Chondrocyte (in vitro differentiated cells): Measurements from ENCODE around the gene TMEM196. TPM values are rescaled to one million over a fixed set of nuclear protein-coding genes. Genes with fewer than 3 reads are reported as not detected.

Experiments
- DNase-seq: peaks from one replicate; pipeline ENCODE4 v3.0.0; 2021; ENCODE audit warnings: mixed read lengths, low spot score
- H3K27ac Mint-ChIP-seq: one replicate; pipeline ENCODE4 v1.8.0; 2021; ENCODE audit warnings: mild to moderate bottlenecking, moderate library complexity, mixed read lengths; ENCODE audit not compliant: unreplicated experiment
- H3K27me3 Mint-ChIP-seq: 2 replicates; pipeline ENCODE4 v1.8.0; 2021; ENCODE audit warnings: low read depth, mixed read lengths
- H3K36me3 Mint-ChIP-seq: 2 replicates; pipeline ENCODE4 v1.8.0; 2021; ENCODE audit warnings: low read depth, mixed read lengths
- H3K4me1 Mint-ChIP-seq: 2 replicates; pipeline ENCODE4 v1.8.0; 2021; ENCODE audit warnings: low read depth, mild to moderate bottlenecking, mixed read lengths
- H3K4me3 Mint-ChIP-seq: one replicate; pipeline ENCODE4 v1.8.0; 2021; ENCODE audit warnings: mild to moderate bottlenecking, moderate library complexity, mixed read lengths; ENCODE audit not compliant: unreplicated experiment
- H3K9me3 Mint-ChIP-seq: 2 replicates; pipeline ENCODE4 v1.8.0; 2021; ENCODE audit warnings: low read depth, mixed read lengths
- microRNA-seq: library from miRNA; unstranded; fragments of <30 nt; microRNA quantifications from one replicate; pipeline ENCODE4 v1.2.0, GENCODE V29; 2020; ENCODE audit warnings: borderline number of aligned reads
- total RNA-seq: library from RNA; stranded (reverse); gene quantifications from 3 replicates; pipeline ENCODE4 v1.2.1, GENCODE V29; 2021
- TF ChIP-seq, protein P1 (sequence below): fragments of 200-600 bp; sonication (generic); IDR thresholded peaks from 2 replicates; pipeline ENCODE4 v1.5.0; 2021; ENCODE audit warnings: antibody characterized with exemption, mild to moderate bottlenecking, moderate library complexity

TMEM196 gene
- total RNA-seq, 1 donor from 2014 or later: not detected

GRCh38 chr7:19681596-19681995, 91.8 kb downstream of the TMEM196 start:
- Mint-ChIP-seq H3K4me1 (no peaks in the 10 kb centered on the region), H3K9me3 (peaks cover 9% of the 10 kb centered on the region), H3K36me3 (no peaks in the 10 kb centered on the region), H3K4me3 (no peak overlapping the region), H3K27me3 (no peaks in the 10 kb centered on the region), H3K27ac (no peak overlapping the region)
- DNase-seq: no peak
- TF ChIP-seq, protein P1, sequence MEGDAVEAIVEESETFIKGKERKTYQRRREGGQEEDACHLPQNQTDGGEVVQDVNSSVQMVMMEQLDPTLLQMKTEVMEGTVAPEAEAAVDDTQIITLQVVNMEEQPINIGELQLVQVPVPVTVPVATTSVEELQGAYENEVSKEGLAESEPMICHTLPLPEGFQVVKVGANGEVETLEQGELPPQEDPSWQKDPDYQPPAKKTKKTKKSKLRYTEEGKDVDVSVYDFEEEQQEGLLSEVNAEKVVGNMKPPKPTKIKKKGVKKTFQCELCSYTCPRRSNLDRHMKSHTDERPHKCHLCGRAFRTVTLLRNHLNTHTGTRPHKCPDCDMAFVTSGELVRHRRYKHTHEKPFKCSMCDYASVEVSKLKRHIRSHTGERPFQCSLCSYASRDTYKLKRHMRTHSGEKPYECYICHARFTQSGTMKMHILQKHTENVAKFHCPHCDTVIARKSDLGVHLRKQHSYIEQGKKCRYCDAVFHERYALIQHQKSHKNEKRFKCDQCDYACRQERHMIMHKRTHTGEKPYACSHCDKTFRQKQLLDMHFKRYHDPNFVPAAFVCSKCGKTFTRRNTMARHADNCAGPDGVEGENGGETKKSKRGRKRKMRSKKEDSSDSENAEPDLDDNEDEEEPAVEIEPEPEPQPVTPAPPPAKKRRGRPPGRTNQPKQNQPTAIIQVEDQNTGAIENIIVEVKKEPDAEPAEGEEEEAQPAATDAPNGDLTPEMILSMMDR: no peak

- no peak for DNase-seq
- H3K36me3 Mint-ChIP-seq: no peaks in the 10 kb centered on the region
- no peaks in the 10 kb centered on the region for H3K9me3 Mint-ChIP-seq
- no peak overlapping the region for H3K4me3 Mint-ChIP-seq
- H3K4me1 Mint-ChIP-seq: peaks cover 10% of the 10 kb centered on the region
- no peak overlapping the region for H3K27ac Mint-ChIP-seq
- TF ChIP-seq, protein P1: no peak
- no peaks in the 10 kb centered on the region for H3K27me3 Mint-ChIP-seq
Observed at GRCh38 chr7:19677180-19677579, 96.2 kb downstream of the TMEM196 start.

GRCh38 chr7:19675816-19676215, 97.6 kb downstream of the TMEM196 start:
- H3K27ac Mint-ChIP-seq: no peak overlapping the region
- no peaks in the 10 kb centered on the region for H3K9me3 Mint-ChIP-seq
- H3K4me3 Mint-ChIP-seq: no peak overlapping the region
- no peak for DNase-seq
- no peaks in the 10 kb centered on the region for H3K36me3 Mint-ChIP-seq
- TF ChIP-seq, protein P1: no peak
- no peaks in the 10 kb centered on the region for H3K27me3 Mint-ChIP-seq
- peaks cover 10% of the 10 kb centered on the region for H3K4me1 Mint-ChIP-seq

DNA sequence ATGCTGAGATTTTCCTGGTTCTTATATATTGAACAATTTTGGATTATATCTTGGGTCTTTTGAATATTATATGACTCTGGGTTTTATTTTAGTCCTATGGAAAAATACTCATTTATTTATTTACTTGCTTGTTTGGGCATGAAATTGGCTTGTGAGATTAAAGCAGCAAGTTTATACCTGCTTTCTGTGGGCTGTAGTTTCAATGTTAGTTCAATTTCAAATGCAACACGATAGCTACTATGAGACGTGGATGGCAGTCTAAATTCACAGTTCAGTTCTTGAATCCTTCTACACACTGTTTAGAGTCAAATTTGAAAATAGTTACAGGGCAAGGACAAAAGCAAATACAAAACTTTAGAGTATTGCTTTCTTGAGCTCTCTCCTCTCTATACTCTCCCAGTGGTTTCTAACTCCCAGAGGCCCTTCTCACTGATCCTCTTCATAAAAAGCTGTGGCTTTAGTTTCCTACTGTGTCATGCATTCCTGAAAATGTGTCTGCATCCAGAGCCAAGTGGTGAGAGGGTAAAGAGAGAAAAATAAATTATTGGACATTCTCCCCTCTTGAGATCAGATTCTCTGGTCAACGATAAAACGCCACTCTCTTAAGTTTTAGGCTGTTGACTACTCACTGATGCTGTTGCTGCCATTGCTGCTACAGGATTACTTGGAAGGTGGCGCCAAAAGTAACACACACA, 99.0 kb downstream of the TMEM196 start:
- DNase-seq: no peak
- H3K27ac Mint-ChIP-seq: peak overlapping the region; percentile 9
- no peaks in the 10 kb centered on the region for H3K27me3 Mint-ChIP-seq
- TF ChIP-seq, protein P1: no peak
- H3K4me3 Mint-ChIP-seq: no peak overlapping the region
- no peaks in the 10 kb centered on the region for H3K36me3 Mint-ChIP-seq
- H3K4me1 Mint-ChIP-seq: peaks cover 10% of the 10 kb centered on the region
- H3K9me3 Mint-ChIP-seq: no peaks in the 10 kb centered on the region

DNA sequence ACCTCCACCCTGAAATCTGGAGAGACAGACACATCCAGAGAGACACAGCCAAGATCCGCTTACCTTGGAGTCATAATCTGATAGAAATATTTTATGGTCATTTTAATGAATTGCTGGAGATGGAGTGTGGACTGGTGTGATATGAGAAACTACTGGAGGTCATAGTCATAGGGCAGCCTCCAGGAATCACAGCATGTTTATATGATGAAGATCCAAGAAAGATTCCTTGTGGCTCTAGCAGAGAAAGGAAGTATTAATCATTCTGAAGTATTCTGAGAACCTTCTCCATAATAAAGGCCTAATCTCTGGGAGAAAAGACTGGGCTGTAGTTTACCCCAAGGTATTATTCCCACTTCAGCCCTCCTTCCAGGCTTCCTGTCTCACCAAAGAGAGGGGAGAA, 102.6 kb downstream of the TMEM196 start:
- H3K4me3 Mint-ChIP-seq: no peak overlapping the region
- H3K36me3 Mint-ChIP-seq: no peaks in the 10 kb centered on the region
- H3K27me3 Mint-ChIP-seq: peaks cover 3% of the 10 kb centered on the region
- no peak overlapping the region for H3K27ac Mint-ChIP-seq
- TF ChIP-seq, protein P1: no peak
- no peaks in the 10 kb centered on the region for H3K9me3 Mint-ChIP-seq
- peaks cover 10% of the 10 kb centered on the region for H3K4me1 Mint-ChIP-seq
- no peak for DNase-seq

Small RNAs within 50 kb of the gene (microRNA-seq; reads per million reads assigned to microRNA genes)
- not detected for gene MIR3146

Other genes with a start within 250 kb of the TMEM196 start
- 10.6 to 11.9 TPM (median 11.6 TPM) in 3 replicates for gene POLR1F, start 64.6 kb downstream of the TMEM196 start, total RNA-seq